ENCODE measurements around the gene TAS2R60. TPM values are rescaled to one million over a fixed set of nuclear protein-coding genes. Genes with fewer than 3 reads are reported as not detected.

TAS2R60 gene, protein sequence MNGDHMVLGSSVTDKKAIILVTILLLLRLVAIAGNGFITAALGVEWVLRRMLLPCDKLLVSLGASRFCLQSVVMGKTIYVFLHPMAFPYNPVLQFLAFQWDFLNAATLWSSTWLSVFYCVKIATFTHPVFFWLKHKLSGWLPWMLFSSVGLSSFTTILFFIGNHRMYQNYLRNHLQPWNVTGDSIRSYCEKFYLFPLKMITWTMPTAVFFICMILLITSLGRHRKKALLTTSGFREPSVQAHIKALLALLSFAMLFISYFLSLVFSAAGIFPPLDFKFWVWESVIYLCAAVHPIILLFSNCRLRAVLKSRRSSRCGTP
- total RNA-seq: not detected

- Histone ChIP-seq H3K4me3 (no peak within 1 kb of the TSS), H3K9ac (ENCODE audit: low read depth in 2 of 2, low read length in 2 of 2) (no peak within 1 kb of the TSS), H3K4me1 (no peaks in the 10 kb centered on the region), H3K9me3 (no peaks in the 10 kb centered on the region), H3K27me3 (no peaks in the 10 kb centered on the region), H3K27ac (no peak within 1 kb of the TSS), H3K36me3 (no peaks in the 10 kb centered on the region)
- intact Hi-C loops (cut with DNase I): no loop called here
- DNase-seq: no peak
- no peak for TF ChIP-seq CTCF (IDR thresholded peaks at IDR 0.05)
These were observed at the start of gene TAS2R60 for GRCh38 chr7:143443153-143443552. TSS of gene TAS2R60 (plus strand) at chr7:143443453. CDS start at chr7:143443453, 0 bp downstream.

GRCh38 chr7:143394068-143394467, 49.2 kb upstream of the TAS2R60 start:
- intact Hi-C loops (cut with DNase I): no loop called here
- no peak for DNase-seq
- H3K9me3 ChIP-seq: no peaks in the 10 kb centered on the region
- H3K36me3 ChIP-seq: no peaks in the 10 kb centered on the region
- no peak for TF ChIP-seq CTCF (IDR thresholded peaks at IDR 0.05)
- H3K27me3 ChIP-seq: no peaks in the 10 kb centered on the region
- H3K9ac ChIP-seq (ENCODE audit: low read depth in 2 of 2, low read length in 2 of 2): no peak overlapping the region
- H3K4me3 ChIP-seq: no peak overlapping the region
- peaks cover 6% of the 10 kb centered on the region for H3K4me1 ChIP-seq
- no peak overlapping the region for H3K27ac ChIP-seq

- DNase-seq: no peak
- Histone ChIP-seq H3K4me3 (no peak overlapping the region), H3K36me3 (no peaks in the 10 kb centered on the region), H3K27me3 (no peaks in the 10 kb centered on the region), H3K4me1 (peaks cover 6% of the 10 kb centered on the region), H3K9me3 (no peaks in the 10 kb centered on the region), H3K27ac (no peak overlapping the region), H3K9ac (ENCODE audit: low read depth in 2 of 2, low read length in 2 of 2) (no peak overlapping the region)
- no peak for TF ChIP-seq CTCF (IDR thresholded peaks at IDR 0.05)
- intact Hi-C loops (cut with DNase I): no loop called here
These were observed 48.5 kb upstream of the TAS2R60 start for GRCh38 chr7:143394777-143395176.

GRCh38 chr7:143395187-143396149, 47.8 kb upstream of the TAS2R60 start:
- Histone ChIP-seq H3K4me3 (no peak overlapping the region), H3K27me3 (no peaks in the 10 kb centered on the region), H3K36me3 (no peaks in the 10 kb centered on the region), H3K9ac (ENCODE audit: low read depth in 2 of 2, low read length in 2 of 2) (no peak overlapping the region), H3K9me3 (no peaks in the 10 kb centered on the region), H3K4me1 (peaks cover 6% of the 10 kb centered on the region), H3K27ac (no peak overlapping the region)
- intact Hi-C loops (cut with DNase I): no loop called here
- no peak for TF ChIP-seq CTCF (IDR thresholded peaks at IDR 0.05)
- no peak for DNase-seq

GRCh38 chr7:143396182-143396581, 47.1 kb upstream of the TAS2R60 start:
- H3K36me3 ChIP-seq: no peaks in the 10 kb centered on the region
- TF ChIP-seq CTCF (IDR thresholded peaks at IDR 0.05): no peak
- H3K27ac ChIP-seq: no peak overlapping the region
- intact Hi-C loops (cut with DNase I): no loop called here
- H3K27me3 ChIP-seq: no peaks in the 10 kb centered on the region
- no peak for DNase-seq
- no peaks in the 10 kb centered on the region for H3K9me3 ChIP-seq
- no peak overlapping the region for H3K9ac ChIP-seq (ENCODE audit: low read depth in 2 of 2, low read length in 2 of 2)
- H3K4me1 ChIP-seq: peaks cover 6% of the 10 kb centered on the region
- no peak overlapping the region for H3K4me3 ChIP-seq

Data from colonic mucosa (tissue), 4 donors.